Spleen (tissue), 7 donors: Measurements from ENCODE around the gene GLRA2.

Source experiments
- POLR2AphosphoS5 ChIP-seq, 3 donors: sonication (generic); formaldehyde crosslinking; IDR thresholded peaks; one replicate each; pipeline ENCODE4 v1.5.1; 2017; ENCODE audit warnings: antibody characterized with exemption in 3 of 3
- TF ChIP-seq, protein P1 (sequence below), 11 experiments: fragments of 200-600 bp in 7 of 11; fragments of 450-650 bp in 4 of 11; sonication (generic) in 4 of 11; IDR thresholded peaks in 8 of 11; conservative IDR thresholded peaks in 3 of 11; 1 replicate in 7 of 11; 2 replicates in 4 of 11; pipeline versions ENCODE4 v1.4.0 to v1.8.0; 2016 to 2021; ENCODE audit warnings: antibody characterized with exemption in 11 of 11, inconsistent platforms in 4 of 11, mild to moderate bottlenecking in 1 of 11
- donor health status: DM: no; HTN: no; CAD: no; lungs with moderate emphysema.
- donor health status: DM: no; HTN: no; CAD: no.
- donor health status: DM: no; HTN: no; CAD: no.

DNA sequence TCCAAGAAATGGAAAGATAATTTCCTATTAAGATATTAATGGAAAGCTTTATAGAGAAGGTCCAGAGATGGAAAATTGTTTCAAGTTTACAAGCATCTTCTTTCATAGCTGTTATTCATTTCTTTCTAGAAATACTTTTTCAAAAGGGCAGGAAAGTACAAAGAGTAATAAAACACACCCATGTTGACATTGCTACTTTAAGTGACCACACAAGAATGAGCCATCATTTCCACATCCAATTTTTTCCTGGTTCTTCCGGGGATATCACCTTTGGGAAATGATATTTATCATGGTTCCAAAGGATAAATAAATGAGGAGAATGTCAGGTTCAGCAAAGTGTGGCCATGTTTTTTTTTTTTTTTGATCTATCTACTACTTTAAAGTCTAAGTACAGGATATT is 4.5 kb downstream of the GLRA2 start:
- TF ChIP-seq, protein P1, sequence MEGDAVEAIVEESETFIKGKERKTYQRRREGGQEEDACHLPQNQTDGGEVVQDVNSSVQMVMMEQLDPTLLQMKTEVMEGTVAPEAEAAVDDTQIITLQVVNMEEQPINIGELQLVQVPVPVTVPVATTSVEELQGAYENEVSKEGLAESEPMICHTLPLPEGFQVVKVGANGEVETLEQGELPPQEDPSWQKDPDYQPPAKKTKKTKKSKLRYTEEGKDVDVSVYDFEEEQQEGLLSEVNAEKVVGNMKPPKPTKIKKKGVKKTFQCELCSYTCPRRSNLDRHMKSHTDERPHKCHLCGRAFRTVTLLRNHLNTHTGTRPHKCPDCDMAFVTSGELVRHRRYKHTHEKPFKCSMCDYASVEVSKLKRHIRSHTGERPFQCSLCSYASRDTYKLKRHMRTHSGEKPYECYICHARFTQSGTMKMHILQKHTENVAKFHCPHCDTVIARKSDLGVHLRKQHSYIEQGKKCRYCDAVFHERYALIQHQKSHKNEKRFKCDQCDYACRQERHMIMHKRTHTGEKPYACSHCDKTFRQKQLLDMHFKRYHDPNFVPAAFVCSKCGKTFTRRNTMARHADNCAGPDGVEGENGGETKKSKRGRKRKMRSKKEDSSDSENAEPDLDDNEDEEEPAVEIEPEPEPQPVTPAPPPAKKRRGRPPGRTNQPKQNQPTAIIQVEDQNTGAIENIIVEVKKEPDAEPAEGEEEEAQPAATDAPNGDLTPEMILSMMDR (IDR thresholded peaks at IDR 0.05 in 8 of 11, conservative IDR thresholded peaks at IDR 0.05 in 3 of 11), result no peak
- no peak for TF ChIP-seq POLR2AphosphoS5 (IDR thresholded peaks at IDR 0.05)
